Measurements from ENCODE around the gene GPR78. TPM values are rescaled to one million over a fixed set of nuclear protein-coding genes. Genes with fewer than 3 reads are reported as not detected.
A peak's percentile ranks its signal among the peaks of the same experiment; 100 is the strongest.

Gene GPR78
- polyA plus RNA-seq, 3 donors: not detected

DNA sequence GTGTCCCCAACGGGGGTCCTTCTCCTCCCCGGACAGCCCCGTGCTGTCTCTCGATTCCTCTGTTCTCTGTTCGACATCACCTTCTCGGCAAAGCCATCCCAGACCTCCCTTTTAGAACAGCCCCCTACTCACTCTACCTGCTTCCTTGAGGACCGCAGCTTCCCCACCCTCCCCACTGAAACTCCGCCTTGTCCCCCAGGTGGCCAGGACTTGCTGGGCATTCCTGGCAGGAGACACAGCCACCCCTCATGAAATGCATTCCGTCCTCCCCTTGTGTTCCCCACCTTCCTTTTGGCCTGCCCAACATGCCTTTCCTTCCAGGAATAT, 34.8 kb upstream of the GPR78 start:
- no peak overlapping the region for H3K4me3 Mint-ChIP-seq
- peaks cover 0 to 9% (median 0%) of the 10 kb centered on the region in 7 donors for H3K9me3 Mint-ChIP-seq

DNA sequence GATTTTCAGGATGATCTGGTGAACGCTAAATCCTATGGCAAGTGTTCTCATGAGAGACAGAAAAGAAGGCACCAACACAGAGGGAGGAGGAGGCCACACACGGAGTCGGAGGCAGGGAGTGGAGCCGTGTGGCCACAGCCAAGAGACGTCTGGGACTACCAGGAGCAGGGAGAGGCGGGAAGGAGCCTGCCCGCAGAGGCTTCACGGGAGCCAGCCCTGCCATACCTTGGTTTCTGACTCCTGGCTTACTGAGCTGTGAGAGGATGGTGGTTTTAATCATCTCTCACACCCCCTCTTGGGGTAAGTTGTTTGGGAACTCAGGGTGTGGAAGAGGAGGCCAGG, 33.5 kb upstream of the GPR78 start:
- DNase-seq: no peak
- H2AFZ ChIP-seq (ENCODE audit: insufficient read depth, low read depth, low read length, poor library complexity, severe bottlenecking): no peak overlapping the region
- Mint-ChIP-seq H3K9me3 (peaks cover 0 to 9% (median 2%) of the 10 kb centered on the region in 7 donors), H3K4me1 (peaks cover 2% of the 10 kb centered on the region), H3K4me3 (no peak overlapping the region), H3K36me3 (no peaks in the 10 kb centered on the region), H3K27me3 (ENCODE audit: low read depth in 3 of 3) (peaks cover 2 to 7% (median 3%) of the 10 kb centered on the region in 3 donors), H3K27ac (no peak overlapping the region)
- 69% methylated on average over 3 of the region's 8 CpGs for WGBS (ENCODE audit: insufficient coverage)
- H3K4me2 ChIP-seq (replicated peaks; ENCODE audit: extremely low read depth, low read length, poor library complexity, severe bottlenecking): no peak overlapping the region
- no peaks in the 10 kb centered on the region for H4K20me1 ChIP-seq (ENCODE audit: insufficient read depth, low read length)
- no peaks in the 10 kb centered on the region for H3K4me1 ChIP-seq (ENCODE audit: control insufficient read depth in 1 of 2, insufficient read depth in 2 of 2, low read length in 2 of 2)
- no peaks in the 10 kb centered on the region for H3K79me2 ChIP-seq (ENCODE audit: insufficient read depth, low read length)
- peaks cover 0 to 6% of the 10 kb centered on the region in 2 donors for H3K9me3 ChIP-seq (replicated peaks in 1 of 2; ENCODE audit: control insufficient read depth in 1 of 2, insufficient read depth in 1 of 2, low read length in 2 of 2)
- H3K9ac ChIP-seq (ENCODE audit: insufficient read depth, low read length, poor library complexity, severe bottlenecking): no peak overlapping the region
- H3K36me3 ChIP-seq (replicated peaks in 1 of 2; ENCODE audit: control insufficient read depth in 1 of 2, insufficient read depth in 2 of 2, low read length in 2 of 2): no peaks in the 10 kb centered on the region
- H3K27ac ChIP-seq (ENCODE audit: low read depth in 1 of 2, low read length in 2 of 2): no peak overlapping the region
- no peaks in the 10 kb centered on the region for H3K27me3 ChIP-seq (ENCODE audit: control insufficient read depth in 2 of 2, insufficient read depth in 2 of 2, low read length in 2 of 2)
- TF ChIP-seq, protein P1, sequence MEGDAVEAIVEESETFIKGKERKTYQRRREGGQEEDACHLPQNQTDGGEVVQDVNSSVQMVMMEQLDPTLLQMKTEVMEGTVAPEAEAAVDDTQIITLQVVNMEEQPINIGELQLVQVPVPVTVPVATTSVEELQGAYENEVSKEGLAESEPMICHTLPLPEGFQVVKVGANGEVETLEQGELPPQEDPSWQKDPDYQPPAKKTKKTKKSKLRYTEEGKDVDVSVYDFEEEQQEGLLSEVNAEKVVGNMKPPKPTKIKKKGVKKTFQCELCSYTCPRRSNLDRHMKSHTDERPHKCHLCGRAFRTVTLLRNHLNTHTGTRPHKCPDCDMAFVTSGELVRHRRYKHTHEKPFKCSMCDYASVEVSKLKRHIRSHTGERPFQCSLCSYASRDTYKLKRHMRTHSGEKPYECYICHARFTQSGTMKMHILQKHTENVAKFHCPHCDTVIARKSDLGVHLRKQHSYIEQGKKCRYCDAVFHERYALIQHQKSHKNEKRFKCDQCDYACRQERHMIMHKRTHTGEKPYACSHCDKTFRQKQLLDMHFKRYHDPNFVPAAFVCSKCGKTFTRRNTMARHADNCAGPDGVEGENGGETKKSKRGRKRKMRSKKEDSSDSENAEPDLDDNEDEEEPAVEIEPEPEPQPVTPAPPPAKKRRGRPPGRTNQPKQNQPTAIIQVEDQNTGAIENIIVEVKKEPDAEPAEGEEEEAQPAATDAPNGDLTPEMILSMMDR (IDR thresholded peaks at IDR 0.05): no peak
- H3K4me3 ChIP-seq (replicated peaks in 1 of 3; ENCODE audit: low read depth in 2 of 3, low read length in 3 of 3): no peak overlapping the region
- intact Hi-C loops (cut with micrococcal nuclease): no loop called here

More for the DNA sequence above, 34.8 kb upstream of the GPR78 start:
- H4K20me1 ChIP-seq (ENCODE audit: insufficient read depth, low read length): no peaks in the 10 kb centered on the region
- TF ChIP-seq, protein P1 (IDR thresholded peaks at IDR 0.05): no peak
- H2AFZ ChIP-seq (ENCODE audit: insufficient read depth, low read depth, low read length, poor library complexity, severe bottlenecking): no peak overlapping the region
- no peaks in the 10 kb centered on the region for H3K27me3 ChIP-seq (ENCODE audit: control insufficient read depth in 2 of 2, insufficient read depth in 2 of 2, low read length in 2 of 2)
- H3K4me2 ChIP-seq (replicated peaks; ENCODE audit: extremely low read depth, low read length, poor library complexity, severe bottlenecking): no peak overlapping the region
- 73% methylated on average over 8 of the region's 9 CpGs for WGBS (ENCODE audit: insufficient coverage)
- no peak overlapping the region for H3K27ac ChIP-seq (ENCODE audit: low read depth in 1 of 2, low read length in 2 of 2)
- no peaks in the 10 kb centered on the region for H3K36me3 ChIP-seq (replicated peaks in 1 of 2; ENCODE audit: control insufficient read depth in 1 of 2, insufficient read depth in 2 of 2, low read length in 2 of 2)
- H3K4me1 ChIP-seq (ENCODE audit: control insufficient read depth in 1 of 2, insufficient read depth in 2 of 2, low read length in 2 of 2): no peaks in the 10 kb centered on the region
- no peak overlapping the region for H3K4me3 ChIP-seq (replicated peaks in 1 of 3; ENCODE audit: low read depth in 2 of 3, low read length in 3 of 3)
- no peak overlapping the region for H3K9ac ChIP-seq (ENCODE audit: insufficient read depth, low read length, poor library complexity, severe bottlenecking)
- DNase-seq: no peak
- Mint-ChIP-seq H3K4me1 (peaks cover 2% of the 10 kb centered on the region), H3K27ac (peak overlapping the region in 1 of 7 donors; percentile 64), H3K36me3 (no peaks in the 10 kb centered on the region), H3K27me3 (ENCODE audit: low read depth in 3 of 3) (peaks cover 2 to 7% (median 3%) of the 10 kb centered on the region in 3 donors)
- intact Hi-C loops (cut with micrococcal nuclease): no loop called here
- H3K79me2 ChIP-seq (ENCODE audit: insufficient read depth, low read length): no peaks in the 10 kb centered on the region
- H3K9me3 ChIP-seq (replicated peaks in 1 of 2; ENCODE audit: control insufficient read depth in 1 of 2, insufficient read depth in 1 of 2, low read length in 2 of 2): peaks cover 0 to 6% of the 10 kb centered on the region in 2 donors
